ENCODE measurements around the gene ZEB2. TPM values are rescaled to one million over a fixed set of nuclear protein-coding genes. Genes with fewer than 3 reads are reported as not detected.

Gene ZEB2
- total RNA-seq, 1 experiment from 2014 or later: 1.1 TPM

- no peak for ATAC-seq
- Histone ChIP-seq H3K9me3 (ENCODE audit: control insufficient read depth, insufficient read depth, low read depth, low read length) (no peaks in the 10 kb centered on the region), H3K27me3 (ENCODE audit: control insufficient read depth, insufficient read depth, low read length) (no peaks in the 10 kb centered on the region; the same call in 1 of the 2 replicates), H3K4me3 (ENCODE audit: low read depth in 2 of 2, low read length in 2 of 2) (no peak overlapping the region), H3K36me3 (ENCODE audit: control insufficient read depth, insufficient read depth, low read length) (no peaks in the 10 kb centered on the region), H3K4me1 (ENCODE audit: control insufficient read depth, insufficient read depth, low read length) (no peaks in the 10 kb centered on the region), H3K27ac (ENCODE audit: low read length) (no peak overlapping the region)
- BruUV-seq (replicated peaks): no TSS peak
- no peak for TF ChIP-seq SIN3A (IDR thresholded peaks at IDR 0.05; ENCODE audit: borderline replicate concordance, insufficient read depth, low read depth, low read length)
- TF ChIP-seq, protein P1, sequence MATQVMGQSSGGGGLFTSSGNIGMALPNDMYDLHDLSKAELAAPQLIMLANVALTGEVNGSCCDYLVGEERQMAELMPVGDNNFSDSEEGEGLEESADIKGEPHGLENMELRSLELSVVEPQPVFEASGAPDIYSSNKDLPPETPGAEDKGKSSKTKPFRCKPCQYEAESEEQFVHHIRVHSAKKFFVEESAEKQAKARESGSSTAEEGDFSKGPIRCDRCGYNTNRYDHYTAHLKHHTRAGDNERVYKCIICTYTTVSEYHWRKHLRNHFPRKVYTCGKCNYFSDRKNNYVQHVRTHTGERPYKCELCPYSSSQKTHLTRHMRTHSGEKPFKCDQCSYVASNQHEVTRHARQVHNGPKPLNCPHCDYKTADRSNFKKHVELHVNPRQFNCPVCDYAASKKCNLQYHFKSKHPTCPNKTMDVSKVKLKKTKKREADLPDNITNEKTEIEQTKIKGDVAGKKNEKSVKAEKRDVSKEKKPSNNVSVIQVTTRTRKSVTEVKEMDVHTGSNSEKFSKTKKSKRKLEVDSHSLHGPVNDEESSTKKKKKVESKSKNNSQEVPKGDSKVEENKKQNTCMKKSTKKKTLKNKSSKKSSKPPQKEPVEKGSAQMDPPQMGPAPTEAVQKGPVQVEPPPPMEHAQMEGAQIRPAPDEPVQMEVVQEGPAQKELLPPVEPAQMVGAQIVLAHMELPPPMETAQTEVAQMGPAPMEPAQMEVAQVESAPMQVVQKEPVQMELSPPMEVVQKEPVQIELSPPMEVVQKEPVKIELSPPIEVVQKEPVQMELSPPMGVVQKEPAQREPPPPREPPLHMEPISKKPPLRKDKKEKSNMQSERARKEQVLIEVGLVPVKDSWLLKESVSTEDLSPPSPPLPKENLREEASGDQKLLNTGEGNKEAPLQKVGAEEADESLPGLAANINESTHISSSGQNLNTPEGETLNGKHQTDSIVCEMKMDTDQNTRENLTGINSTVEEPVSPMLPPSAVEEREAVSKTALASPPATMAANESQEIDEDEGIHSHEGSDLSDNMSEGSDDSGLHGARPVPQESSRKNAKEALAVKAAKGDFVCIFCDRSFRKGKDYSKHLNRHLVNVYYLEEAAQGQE (IDR thresholded peaks at IDR 0.05; ENCODE audit: insufficient read depth in 1 of 2, low read depth in 2 of 2, low read length in 1 of 2): no peak
- TF ChIP-seq, protein P2, sequence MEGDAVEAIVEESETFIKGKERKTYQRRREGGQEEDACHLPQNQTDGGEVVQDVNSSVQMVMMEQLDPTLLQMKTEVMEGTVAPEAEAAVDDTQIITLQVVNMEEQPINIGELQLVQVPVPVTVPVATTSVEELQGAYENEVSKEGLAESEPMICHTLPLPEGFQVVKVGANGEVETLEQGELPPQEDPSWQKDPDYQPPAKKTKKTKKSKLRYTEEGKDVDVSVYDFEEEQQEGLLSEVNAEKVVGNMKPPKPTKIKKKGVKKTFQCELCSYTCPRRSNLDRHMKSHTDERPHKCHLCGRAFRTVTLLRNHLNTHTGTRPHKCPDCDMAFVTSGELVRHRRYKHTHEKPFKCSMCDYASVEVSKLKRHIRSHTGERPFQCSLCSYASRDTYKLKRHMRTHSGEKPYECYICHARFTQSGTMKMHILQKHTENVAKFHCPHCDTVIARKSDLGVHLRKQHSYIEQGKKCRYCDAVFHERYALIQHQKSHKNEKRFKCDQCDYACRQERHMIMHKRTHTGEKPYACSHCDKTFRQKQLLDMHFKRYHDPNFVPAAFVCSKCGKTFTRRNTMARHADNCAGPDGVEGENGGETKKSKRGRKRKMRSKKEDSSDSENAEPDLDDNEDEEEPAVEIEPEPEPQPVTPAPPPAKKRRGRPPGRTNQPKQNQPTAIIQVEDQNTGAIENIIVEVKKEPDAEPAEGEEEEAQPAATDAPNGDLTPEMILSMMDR (IDR thresholded peaks at IDR 0.05): no peak
- no peak for TF ChIP-seq TCF7L2 (IDR thresholded peaks at IDR 0.05; ENCODE audit: low read depth, low read length)
- no peak for TF ChIP-seq POLR2AphosphoS5 (IDR thresholded peaks at IDR 0.05; ENCODE audit: low read depth, low read length)
- ChIA-PET CTCF (no interaction called here), POLR2A (no interaction called here)
- intact Hi-C loops (cut with micrococcal nuclease; ENCODE audit: unreplicated experiment): no loop called here
- DNase-seq (ENCODE audit: low read depth, low spot score): no peak
- in situ Hi-C loops (cut with HindIII; ENCODE audit: low pct_unique_long_range_greater_than_20kb, low sequenced_read_pairs): no loop called here
Measured at GRCh38 chr2:144490857-144491256, 29.1 kb downstream of the ZEB2 start.

GRCh38 chr2:144490017-144490416, 29.9 kb downstream of the ZEB2 start:
- DNase-seq (ENCODE audit: low read depth, low spot score) (no peak), ATAC-seq (no peak)
- POLR2A ChIA-PET: no interaction called here
- Histone ChIP-seq H3K4me3 (ENCODE audit: low read depth in 2 of 2, low read length in 2 of 2) (no peak overlapping the region), H3K9me3 (ENCODE audit: control insufficient read depth, insufficient read depth, low read depth, low read length) (no peaks in the 10 kb centered on the region), H3K27me3 (ENCODE audit: control insufficient read depth, insufficient read depth, low read length) (no peaks in the 10 kb centered on the region; the same call in 1 of the 2 replicates), H3K36me3 (ENCODE audit: control insufficient read depth, insufficient read depth, low read length) (no peaks in the 10 kb centered on the region), H3K4me1 (ENCODE audit: control insufficient read depth, insufficient read depth, low read length) (no peaks in the 10 kb centered on the region), H3K27ac (ENCODE audit: low read length) (no peak overlapping the region)
- CTCF ChIA-PET: no interaction called here
- BruUV-seq (replicated peaks): no TSS peak
- no peak for TF ChIP-seq POLR2AphosphoS5 (IDR thresholded peaks at IDR 0.05; ENCODE audit: low read depth, low read length)
- TF ChIP-seq TCF7L2 (IDR thresholded peaks at IDR 0.05; ENCODE audit: low read depth, low read length): no peak
- in situ Hi-C loops (cut with HindIII; ENCODE audit: low pct_unique_long_range_greater_than_20kb, low sequenced_read_pairs) (no loop called here), intact Hi-C loops (cut with micrococcal nuclease; ENCODE audit: unreplicated experiment) (no loop called here)

GRCh38 chr2:144489315-144489916, 30.5 kb downstream of the ZEB2 start:
- intact Hi-C loops (cut with micrococcal nuclease; ENCODE audit: unreplicated experiment): no loop called here
- BruUV-seq (replicated peaks): no TSS peak
- TF ChIP-seq, protein P1 (IDR thresholded peaks at IDR 0.05; ENCODE audit: insufficient read depth in 1 of 2, low read depth in 2 of 2, low read length in 1 of 2): no peak
- TF ChIP-seq TCF7L2 (IDR thresholded peaks at IDR 0.05; ENCODE audit: low read depth, low read length): no peak
- no peak for TF ChIP-seq SIN3A (IDR thresholded peaks at IDR 0.05; ENCODE audit: borderline replicate concordance, insufficient read depth, low read depth, low read length)
- no peak for TF ChIP-seq POLR2AphosphoS5 (IDR thresholded peaks at IDR 0.05; ENCODE audit: low read depth, low read length)
- TF ChIP-seq, protein P2 (IDR thresholded peaks at IDR 0.05): no peak
- Histone ChIP-seq H3K27ac (ENCODE audit: low read length) (no peak overlapping the region), H3K4me1 (ENCODE audit: control insufficient read depth, insufficient read depth, low read length) (no peaks in the 10 kb centered on the region), H3K36me3 (ENCODE audit: control insufficient read depth, insufficient read depth, low read length) (no peaks in the 10 kb centered on the region), H3K9me3 (ENCODE audit: control insufficient read depth, insufficient read depth, low read depth, low read length) (no peaks in the 10 kb centered on the region), H3K4me3 (ENCODE audit: low read depth in 2 of 2, low read length in 2 of 2) (no peak overlapping the region), H3K27me3 (ENCODE audit: control insufficient read depth, insufficient read depth, low read length) (no peaks in the 10 kb centered on the region; the same call in 1 of the 2 replicates)
- in situ Hi-C loops (cut with HindIII; ENCODE audit: low pct_unique_long_range_greater_than_20kb, low sequenced_read_pairs): no loop called here
- CTCF ChIA-PET: no interaction called here
- ATAC-seq (no peak), DNase-seq (ENCODE audit: low read depth, low spot score) (no peak)
- POLR2A ChIA-PET: no interaction called here

All from Panc1 (cell line).